ENCODE measurements around the gene PDZK1IP1.
"Not testable (repeated sequence)": the region's sequence is repeated elsewhere in the genome, so short reads cannot be mapped to it uniquely, and the experiment has no call there.

PDZK1IP1 gene

DNA sequence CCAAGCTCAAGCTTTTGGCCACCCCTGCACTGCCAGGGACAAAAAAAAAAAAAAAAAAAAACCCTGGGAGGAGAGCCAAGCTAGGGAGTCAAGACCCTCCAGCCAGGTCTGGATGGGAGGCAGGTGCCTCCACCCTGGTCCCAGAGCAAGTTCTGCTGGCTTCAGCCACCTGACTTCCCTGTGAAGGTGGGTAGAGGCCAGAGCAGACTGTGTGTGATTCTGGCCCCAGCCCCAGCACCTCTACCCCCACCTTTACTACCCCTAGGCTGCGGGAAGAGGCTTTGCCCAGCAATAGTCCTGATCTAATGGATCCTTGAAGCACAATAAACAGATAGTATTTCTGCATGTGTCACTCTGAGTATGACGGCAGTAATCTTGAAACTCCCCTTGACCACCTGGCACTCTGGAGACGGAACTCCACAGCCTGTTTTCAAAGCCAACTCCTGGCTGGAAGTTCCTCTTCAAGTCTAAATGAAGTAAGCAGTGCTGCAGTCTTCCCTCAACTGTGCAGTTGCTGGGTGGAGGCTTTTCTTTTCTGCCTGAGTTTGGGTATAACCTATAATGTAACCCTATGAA lies 9.8 kb downstream of the PDZK1IP1 start:
- DNase-seq = no peak

DNA sequence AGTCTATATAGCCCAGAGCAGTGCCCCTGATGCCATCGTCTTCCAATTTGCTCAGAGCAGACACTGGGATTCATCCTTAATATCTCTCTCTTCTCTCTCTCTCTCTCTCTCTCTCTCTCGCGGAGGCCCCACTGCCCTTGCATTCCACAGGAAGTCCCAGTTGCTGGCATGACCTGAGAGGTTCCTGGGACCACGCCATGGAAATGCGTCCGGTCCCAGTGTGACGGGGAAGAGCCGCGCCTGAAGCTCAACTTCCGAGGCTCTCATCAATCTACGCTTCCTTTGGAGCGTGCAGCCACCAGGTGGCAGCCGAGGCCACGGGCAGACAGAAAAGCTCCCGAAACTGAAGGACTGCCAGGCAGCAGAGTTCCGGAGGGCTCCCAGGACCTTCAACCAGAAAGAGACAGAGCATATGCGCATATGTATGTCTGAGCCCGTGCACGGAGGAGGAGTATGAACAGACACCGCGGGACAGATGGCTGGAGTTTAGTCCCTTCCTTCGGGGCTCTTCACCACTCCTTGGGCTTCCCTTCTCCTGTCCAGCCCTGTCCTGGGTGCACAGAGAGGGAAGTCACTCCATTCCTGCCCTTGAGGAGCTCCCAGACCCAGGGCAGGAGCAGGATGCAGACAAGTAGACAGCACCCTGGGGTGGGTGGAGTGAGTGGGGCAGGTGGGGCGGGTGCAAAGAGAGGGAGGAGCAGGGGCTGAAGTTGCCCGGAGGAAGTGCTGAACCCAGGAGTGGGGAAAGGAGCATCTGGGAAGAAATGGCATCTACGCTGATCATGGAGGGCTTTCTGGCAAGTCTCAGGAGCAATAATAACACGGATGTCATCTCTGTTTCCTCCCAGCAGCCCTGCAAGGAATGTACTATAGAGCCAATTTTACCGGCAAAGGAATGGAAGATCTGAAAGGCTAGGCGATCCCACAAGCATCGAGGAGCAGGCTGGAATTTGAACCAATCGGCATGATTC lies 10.5 kb downstream of the PDZK1IP1 start:
- peak; percentile 89 for DNase-seq

DNA sequence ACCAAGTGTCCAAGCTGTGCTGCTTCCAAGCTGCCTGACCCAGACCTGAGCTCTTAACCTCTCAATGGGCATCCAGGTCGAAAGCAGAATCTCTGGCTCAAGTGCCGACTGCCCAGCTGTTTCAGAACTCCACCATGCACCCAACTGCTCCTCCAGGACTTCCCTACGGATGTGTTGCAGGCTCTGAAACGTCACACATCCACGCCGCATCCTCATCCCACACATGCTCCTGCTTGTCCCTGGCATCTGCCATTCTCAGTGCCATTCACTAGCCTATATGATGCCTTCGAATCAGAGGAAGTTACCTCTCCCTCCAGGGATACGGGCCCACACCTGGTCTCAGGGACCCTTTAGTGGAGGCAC lies 11.2 kb downstream of the PDZK1IP1 start:
- DNase-seq = no peak

DNA sequence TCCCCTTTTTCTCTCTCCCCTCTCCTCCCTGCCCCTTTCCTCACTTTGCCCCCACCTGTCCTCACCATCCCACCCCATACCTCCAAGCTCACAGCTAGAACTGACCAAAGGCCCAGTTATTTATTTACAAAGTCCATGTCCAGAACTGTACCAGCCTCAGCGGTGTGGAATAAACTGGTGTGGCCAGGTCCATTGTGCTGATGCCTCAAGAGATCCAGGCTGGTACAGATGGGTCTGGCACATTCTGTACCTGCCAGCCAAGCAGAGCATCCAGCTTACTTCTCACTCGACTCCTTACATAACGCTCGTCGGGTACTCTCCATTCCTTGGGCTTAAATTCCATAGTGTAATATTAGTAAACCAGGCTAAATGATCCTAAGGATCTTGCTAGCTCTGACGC lies 11.8 kb downstream of the PDZK1IP1 start:
- no peak for DNase-seq

DNA sequence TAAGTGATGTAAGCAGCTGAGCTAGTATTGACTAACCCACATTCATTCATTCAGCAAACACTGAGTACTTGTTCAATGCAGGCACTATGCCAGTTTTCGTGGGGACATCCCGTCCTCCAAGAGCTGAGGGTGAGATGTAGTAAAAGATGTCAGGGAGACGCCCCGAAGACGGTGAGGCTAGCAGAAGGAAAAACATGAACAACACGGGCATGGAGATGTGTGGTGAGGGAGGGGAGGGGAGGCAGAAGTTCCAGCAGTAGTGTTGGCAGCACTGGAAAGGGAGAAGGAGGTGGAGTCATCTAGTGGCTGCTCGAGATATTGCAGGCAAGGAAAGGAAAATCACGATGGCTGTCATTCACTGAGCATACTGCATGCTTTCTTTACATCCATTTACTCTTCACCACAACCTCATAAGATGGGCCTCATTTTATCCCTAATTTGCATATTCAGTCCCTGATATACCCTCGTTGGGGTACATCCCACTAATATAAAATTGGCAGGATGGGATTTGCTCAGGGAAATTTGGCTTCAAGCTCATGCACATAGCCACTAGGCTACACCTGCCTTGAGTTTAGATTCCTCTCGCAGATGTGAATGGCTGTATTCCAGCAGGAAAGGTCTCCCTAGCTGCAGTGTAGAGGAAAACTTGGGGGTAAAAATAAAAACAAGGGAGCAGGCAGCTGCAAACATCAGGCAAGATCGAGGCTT lies 14.5 kb downstream of the PDZK1IP1 start:
- peak; percentile 68 for DNase-seq

DNA sequence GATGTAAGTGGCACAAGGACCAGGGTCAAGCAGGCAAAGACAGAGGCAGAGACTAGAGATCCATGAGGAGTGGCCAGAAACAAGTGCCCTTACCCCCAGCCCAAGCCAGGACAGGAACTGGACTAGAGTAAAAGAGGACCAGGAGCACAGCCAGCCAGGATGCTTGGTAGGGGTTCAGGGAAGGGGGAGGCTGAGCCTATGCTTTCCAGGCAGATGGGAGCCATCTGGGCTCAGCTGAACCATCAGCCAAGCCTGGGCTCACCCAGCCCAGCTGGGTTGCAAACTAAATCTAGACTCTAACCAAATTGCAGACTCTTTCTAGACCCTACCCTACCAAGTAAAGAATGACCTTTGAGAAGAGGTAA lies 15.2 kb downstream of the PDZK1IP1 start:
- no peak for DNase-seq

DNA sequence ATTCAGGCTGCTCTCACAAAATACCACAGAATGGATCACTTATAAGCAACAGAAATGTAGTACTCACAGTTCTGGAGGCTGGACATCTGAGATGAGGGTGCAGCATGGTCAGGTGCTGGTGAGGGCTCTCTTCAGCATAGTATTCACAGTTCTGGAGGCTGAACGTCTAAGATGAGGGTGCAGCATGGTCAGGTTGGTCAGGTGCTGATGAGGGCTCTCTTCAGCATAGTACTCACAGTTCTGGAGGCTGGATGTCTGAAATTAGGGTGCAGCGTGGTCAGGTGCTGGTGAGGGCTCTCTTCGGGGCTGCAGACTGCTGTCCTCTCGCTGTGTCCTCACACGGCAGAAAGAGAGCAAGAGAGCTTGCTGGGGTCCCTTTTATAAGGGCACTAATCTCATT lies 17.1 kb downstream of the PDZK1IP1 start:
- DNase-seq = no peak

DNA sequence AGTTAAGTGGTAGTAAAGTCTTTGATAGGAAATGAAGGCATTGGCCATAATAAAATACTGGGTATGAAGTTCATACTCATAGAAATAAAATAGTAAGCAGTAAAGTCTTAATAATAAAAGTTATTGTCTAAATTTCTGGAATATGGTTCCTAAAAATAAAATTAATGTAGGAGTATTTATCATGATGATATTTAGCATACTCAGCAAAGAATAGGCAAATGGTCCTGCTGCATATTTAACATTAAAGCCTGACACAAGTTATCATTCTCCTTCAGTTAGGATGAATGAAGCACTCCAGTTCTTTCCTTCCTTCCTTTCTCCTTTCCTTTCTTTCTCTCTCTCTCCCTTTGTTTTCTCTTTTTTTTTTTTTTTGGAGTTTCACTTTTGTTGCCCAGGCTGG lies 25.3 kb downstream of the PDZK1IP1 start:
- no peak for DNase-seq

DNA sequence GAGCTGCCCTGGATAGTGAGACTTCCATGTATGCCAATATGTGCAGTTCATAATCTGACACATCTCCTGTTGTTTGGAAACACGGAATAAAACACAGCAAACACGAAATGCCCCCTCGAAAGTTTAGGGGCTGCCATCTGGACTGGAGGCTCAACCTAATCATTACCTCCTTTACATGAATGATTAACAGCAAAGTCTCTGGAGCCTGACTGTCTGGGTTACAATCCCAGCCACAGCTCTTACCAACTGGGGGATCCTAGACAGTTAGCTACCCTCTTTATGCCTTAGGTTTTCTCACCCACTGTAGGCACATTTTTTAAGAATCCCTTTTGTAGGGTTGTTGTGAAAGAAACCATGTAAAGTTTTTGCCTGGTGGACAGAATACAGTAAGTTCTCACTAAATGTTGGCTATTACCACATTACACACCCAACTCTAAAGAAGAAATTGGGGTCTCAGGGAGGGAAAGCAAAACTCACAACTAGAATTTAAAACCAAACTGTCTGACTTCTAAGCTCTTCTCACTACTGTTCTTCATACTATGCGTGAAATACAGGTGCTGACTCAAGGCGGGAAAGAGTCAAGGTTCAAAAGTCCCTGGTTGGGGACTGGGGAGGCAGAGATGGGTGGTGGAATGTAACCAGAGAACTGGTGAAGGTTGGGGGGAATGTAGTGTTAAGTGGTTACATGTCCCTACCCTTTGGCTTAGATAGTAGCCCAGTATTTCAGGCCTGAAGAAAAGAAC lies 28.4 kb downstream of the PDZK1IP1 start:
- DNase-seq = no peak

DNA sequence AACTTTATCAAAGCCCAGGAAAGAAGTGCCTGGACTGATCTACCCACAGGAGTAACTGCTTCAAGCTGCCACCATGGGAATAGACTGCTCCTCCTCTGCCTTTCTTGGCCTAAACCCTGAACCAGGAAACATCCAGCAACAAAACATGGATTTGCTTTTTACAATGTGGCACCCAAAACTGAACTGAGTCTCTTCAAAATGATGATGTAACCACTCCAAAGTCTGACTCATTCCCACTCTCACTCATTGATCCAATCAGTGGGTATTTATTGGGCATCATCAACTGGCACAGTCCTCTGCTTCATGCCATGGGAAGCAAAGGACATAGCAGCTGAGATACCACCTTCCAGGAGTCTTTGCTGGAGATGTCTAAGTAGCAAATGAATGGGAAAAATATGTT lies 29.1 kb downstream of the PDZK1IP1 start:
- DNase-seq = no peak

DNA sequence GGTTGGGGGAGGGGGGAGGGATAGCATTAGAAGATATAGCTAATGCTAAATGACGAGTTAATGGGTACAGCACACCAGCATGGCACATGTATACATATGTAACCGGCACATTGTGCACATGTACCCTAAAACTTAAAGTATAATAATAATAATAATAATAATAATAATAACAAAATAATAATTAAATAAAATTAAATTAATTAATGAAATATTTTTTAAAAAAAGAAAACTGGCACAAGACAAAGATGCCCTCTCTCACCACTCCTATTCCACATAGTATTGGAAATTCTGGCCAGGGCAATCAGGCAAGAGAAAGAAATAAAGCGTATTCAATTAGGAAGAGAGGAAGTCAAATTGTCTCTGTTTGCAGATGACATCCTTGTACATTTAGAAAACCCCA lies 31.9 kb downstream of the PDZK1IP1 start:
- DNase-seq = not testable (repeated sequence)

DNA sequence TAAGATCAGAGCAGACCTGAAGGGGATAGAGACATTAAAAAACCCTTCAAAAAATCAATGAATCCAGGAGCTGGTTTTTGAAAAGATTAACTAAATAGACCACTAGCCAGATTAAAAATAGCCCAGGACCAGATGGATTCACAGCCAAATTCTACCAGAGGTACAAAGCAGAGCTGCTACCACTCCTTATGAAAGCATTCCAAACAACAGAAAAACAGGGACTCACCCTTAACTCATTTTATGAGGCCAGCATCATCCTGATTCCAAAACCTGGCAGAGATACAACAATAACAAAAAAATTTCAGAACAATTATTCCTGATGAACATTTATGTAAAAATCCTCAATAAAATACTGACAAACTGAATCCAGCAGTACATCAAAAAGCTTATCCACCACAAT lies 33.4 kb downstream of the PDZK1IP1 start:
- not testable (repeated sequence) for DNase-seq

DNA sequence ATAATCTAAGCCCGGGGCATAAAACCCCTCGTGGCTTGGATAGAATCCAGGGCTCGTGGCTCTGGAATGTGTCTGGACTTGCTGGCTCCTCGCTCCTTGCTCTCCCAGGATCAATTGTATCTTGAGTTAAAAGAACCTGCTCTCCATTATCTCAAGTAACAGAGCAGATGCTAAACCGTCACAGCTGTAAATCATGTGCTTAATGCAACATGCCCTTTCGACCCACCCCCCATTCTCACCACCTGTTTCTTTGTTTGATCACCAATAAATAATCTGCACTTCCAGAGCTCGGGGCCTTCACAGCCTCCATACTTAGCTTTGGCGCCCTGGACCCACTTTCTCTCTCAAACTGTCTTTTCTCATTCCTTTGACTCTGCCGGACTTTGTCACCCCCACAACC lies 40.7 kb downstream of the PDZK1IP1 start:
- not testable (repeated sequence) for DNase-seq

DNA sequence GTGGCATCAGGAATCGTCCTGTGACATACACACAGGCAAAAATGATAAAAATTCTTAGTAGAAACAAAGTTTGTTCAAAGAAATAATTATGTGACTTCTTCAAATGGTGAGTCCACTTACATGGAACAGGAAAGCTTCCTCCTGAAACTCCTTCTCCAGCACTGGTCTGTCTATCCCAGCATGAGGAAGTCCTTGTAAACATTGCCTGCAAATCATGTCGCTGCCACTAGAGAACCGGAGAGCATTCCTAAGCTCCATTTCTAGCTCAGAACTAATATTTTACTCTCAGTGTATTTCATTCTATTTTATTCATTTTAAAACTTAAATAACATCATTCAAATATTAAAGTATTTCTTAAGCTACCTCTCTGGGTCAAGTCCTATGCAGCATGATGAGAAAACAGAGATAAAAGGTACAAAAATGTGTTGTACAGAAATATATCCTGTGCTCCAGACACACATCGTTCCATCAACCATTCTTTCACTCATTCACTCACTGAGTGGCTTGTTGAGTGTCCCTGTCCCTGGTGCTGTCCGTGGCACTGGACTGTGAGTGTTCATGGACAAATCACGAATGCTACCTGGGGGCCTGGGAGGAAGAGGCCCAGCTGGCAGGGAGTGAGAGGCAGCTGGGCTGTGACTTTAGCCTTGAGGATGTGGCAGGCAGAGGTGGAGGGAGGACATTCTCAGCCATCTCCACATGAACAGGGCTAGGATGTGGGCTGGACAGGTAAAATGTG lies 42.6 kb downstream of the PDZK1IP1 start:
- DNase-seq = no peak

DNA sequence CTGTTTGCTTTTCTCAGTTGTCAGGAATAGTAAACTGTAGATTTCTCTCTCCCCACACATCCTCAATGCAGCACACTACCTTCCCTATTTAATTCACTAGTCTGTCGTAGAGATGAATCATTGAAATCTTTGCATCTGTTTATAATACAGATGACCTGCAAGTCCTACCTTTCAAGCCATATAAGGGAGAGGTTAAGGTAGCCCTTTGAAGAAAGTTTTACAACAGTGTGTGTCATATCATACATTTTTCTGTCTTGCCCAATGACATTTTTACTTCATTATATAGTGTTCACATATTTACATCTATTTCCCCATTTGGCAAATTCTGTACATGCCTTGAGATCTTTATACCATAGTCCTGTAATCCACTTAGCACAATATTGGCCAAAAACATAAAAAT lies 43.3 kb downstream of the PDZK1IP1 start:
- DNase-seq = not testable (repeated sequence)

DNA sequence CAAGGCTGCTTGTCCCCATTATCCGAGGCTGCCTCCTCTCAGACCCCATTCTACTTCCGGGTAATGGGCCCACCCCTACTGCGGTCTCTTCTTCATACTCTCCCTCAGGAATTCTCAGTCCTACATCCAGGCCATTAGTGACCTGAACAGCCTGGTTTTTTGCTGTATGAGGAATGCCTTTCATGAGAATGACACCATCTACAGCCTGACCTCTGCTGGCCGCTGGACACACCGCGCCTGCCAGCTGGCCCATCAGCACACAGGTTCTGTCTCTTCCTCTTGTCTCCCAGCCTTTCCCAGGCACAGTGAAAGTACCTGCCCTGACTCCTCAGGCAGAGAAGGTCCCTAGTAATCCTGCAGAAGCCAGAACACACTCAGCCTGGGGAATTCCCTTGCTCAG lies 46.2 kb downstream of the PDZK1IP1 start:
- DNase-seq = not testable (repeated sequence)

DNA sequence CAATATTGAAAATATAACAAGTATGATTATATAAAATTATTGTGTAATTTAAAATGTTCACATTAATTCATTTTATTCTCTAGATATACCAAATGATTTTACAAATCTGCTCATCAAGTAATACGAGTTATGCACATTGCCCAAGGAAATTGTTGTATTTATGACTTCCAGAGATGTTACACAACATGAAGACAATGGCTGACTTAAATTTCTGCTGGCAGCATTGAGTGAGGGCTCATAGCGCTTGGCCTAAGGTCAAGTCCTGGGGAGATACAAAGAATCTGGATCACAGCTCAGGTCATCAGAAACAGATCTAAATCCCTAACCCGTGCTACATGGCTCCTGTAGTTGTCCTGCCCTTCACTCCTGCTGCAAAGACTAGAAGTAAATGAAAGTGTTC lies 49.5 kb downstream of the PDZK1IP1 start:
- not testable (repeated sequence) for DNase-seq

DNA sequence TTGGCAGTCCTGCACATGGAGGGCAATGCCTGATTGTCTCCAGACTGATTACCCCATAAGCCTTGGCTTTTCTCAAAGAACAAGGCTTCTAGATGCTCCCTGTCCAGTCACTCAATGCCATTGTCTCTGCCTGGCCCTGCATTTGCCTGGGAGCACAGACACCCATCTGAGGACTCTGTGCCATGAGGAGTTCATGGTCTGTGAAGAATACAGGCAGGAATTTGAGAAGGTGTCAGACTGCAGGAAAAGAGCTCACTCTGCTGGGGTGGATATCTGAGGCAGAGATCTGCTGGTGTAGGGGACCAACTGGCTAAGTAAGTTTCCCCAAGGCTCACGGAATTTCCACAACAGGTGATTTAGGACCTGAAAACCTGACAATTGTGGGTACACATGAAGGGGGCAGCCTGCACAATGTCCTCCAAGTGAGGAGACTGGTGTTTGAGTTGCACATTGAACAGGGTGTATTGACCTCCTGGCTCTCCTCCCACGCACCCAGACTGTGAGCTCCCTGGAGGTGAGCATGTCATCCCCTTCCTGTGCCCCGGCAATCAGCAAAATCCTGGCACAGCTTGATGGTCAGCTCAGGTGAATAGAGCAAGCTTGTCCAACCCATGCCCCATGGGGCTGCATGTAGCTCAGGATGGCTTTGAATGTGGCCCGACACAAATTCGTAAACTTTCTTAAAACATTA lies 51.8 kb downstream of the PDZK1IP1 start:
- DNase-seq = no peak

DNA sequence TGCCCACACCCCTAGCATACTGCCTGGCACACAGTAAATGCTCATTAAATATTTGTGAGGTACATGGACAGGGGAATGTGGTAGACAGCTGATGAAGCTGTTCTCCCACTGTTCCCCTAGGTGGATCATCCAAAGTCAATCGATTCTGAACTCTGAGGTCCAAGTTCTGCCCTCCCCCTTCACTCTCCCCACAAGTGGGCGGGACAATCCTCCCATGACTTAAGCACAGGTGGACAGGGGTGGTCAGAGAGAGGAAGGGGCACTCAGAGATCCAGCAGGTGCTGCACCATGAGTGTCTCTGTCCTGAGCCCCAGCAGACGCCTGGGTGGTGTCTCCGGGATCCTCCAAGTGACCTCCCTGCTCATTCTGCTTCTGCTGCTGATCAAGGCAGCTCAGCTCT lies 52.6 kb downstream of the PDZK1IP1 start, which contains the start of gene CYP4A22:
CYP4A22 (plus strand) TSS at position 244 of the 400 bp plus-strand sequence; CDS start at position 289, 45 bp downstream.
- no peak for DNase-seq
